HG02798 (cell line): ENCODE data around the gene RGP1.

Experiments
- ATAC-seq: cut with Tn5 transposase; IDR thresholded peaks from one replicate; pipeline ENCODE4 v1.9.1; 2021; ENCODE audit warnings: mild to moderate bottlenecking; ENCODE audit not compliant: unreplicated experiment, poor library complexity

RGP1 gene

GRCh38 chr9:35740243-35740642 lies 8.8 kb upstream of the RGP1 start:
- no peak for ATAC-seq

- no peak for ATAC-seq
Measured at GRCh38 chr9:35741740-35742139, 7.3 kb upstream of the RGP1 start.

GRCh38 chr9:35743452-35743851 lies 5.6 kb upstream of the RGP1 start:
- no peak for ATAC-seq

GRCh38 chr9:35743880-35744518 lies 5.1 kb upstream of the RGP1 start:
- ATAC-seq: no peak

GRCh38 chr9:35745569-35745968 lies 3.5 kb upstream of the RGP1 start:
- no peak for ATAC-seq

- no peak for ATAC-seq
Measured at GRCh38 chr9:35746583-35746982, 2.5 kb upstream of the RGP1 start.

GRCh38 chr9:35748242-35748857 lies 737 bp upstream of the RGP1 start:
- ATAC-seq: no peak

GRCh38 chr9:35749515-35750255 lies 598 bp downstream of the RGP1 start:
- peak; percentile 24 for ATAC-seq

GRCh38 chr9:35750256-35750531 lies 1.1 kb downstream of the RGP1 start:
- ATAC-seq: no peak

GRCh38 chr9:35753466-35753865 lies 4.4 kb downstream of the RGP1 start:
- no peak for ATAC-seq

GRCh38 chr9:35754264-35754663 lies 5.2 kb downstream of the RGP1 start, which contains the start of gene MSMP:
MSMP (minus strand) TSS chr9:35754276; CDS start chr9:35754129, 147 bp downstream.
- no peak for ATAC-seq

- ATAC-seq: no peak
Measured at GRCh38 chr9:35755071-35755470, 6.0 kb downstream of the RGP1 start.

- peak; percentile 62 for ATAC-seq
Measured at GRCh38 chr9:35756275-35757225, 7.5 kb downstream of the RGP1 start.

- peak; percentile 34 for ATAC-seq
Measured at GRCh38 chr9:35757226-35757891, 8.3 kb downstream of the RGP1 start.

GRCh38 chr9:35757892-35758275 lies 8.8 kb downstream of the RGP1 start:
- no peak for ATAC-seq

GRCh38 chr9:35758475-35759050 lies 9.5 kb downstream of the RGP1 start:
- ATAC-seq: no peak

- ATAC-seq: no peak
Measured at GRCh38 chr9:35759795-35760194, 10.7 kb downstream of the RGP1 start.

- no peak for ATAC-seq
Measured at GRCh38 chr9:35760651-35761050, 11.6 kb downstream of the RGP1 start.

GRCh38 chr9:35763181-35763580 lies 14.1 kb downstream of the RGP1 start:
- no peak for ATAC-seq

GRCh38 chr9:35763803-35764202 lies 14.7 kb downstream of the RGP1 start:
- no peak for ATAC-seq
